Thoracic aorta (tissue), 2 donors: ENCODE measurements around the gene LAMC3. TPM values are rescaled to one million over a fixed set of nuclear protein-coding genes. Genes with fewer than 3 reads are reported as not detected.
A peak's percentile ranks its signal among the peaks of the same experiment; 100 is the strongest.

Experiments used
- ATAC-seq: fragments of 150-250 bp; one replicate; pipeline ENCODE4 v1.8.0; 2017; ENCODE audit warnings: low read depth; ENCODE audit not compliant: insufficient number of reproducible peaks, low FRiP score
- DNase-seq: peaks from one replicate; pipeline ENCODE4 v3.0.0-alpha.2; 2020; ENCODE audit warnings: low spot score
- H3K27ac ChIP-seq, 2 donors: fragments of 200-600 bp; sonication (generic); 1 replicate in 1 of 2; 2 replicates in 1 of 2; pipeline ENCODE4 v1.5.1; 2016; ENCODE audit warnings: mild to moderate bottlenecking in 2 of 2, moderate library complexity in 2 of 2
- H3K27me3 ChIP-seq: fragments of 200-600 bp; sonication (generic); replicated peaks from 2 replicates; pipeline ENCODE4 v1.6.0; 2016; ENCODE audit warnings: mild to moderate bottlenecking; ENCODE audit not compliant: insufficient read depth
- H3K36me3 ChIP-seq: fragments of 200-600 bp; sonication (generic); one replicate; pipeline ENCODE4 v1.5.1; 2016
- H3K4me1 ChIP-seq, 2 donors: fragments of 200-600 bp; sonication (generic); 1 replicate in 1 of 2; 2 replicates in 1 of 2; pipeline versions ENCODE4 v1.5.1 to v1.6.0; 2016; ENCODE audit warnings: low read depth in 2 of 2, mild to moderate bottlenecking in 1 of 2; ENCODE audit not compliant: control insufficient read depth in 1 of 2
- H3K4me3 ChIP-seq: fragments of 200-600 bp; sonication (generic); 2 replicates; pipeline ENCODE4 v1.5.1; 2016; ENCODE audit warnings: mild to moderate bottlenecking
- H3K9me3 ChIP-seq: fragments of 200-600 bp; sonication (generic); 2 replicates; pipeline ENCODE4 v1.5.1; 2016
- CTCF ChIP-seq: fragments of 200-600 bp; sonication (generic); IDR thresholded peaks from one replicate; pipeline ENCODE4 v1.5.1; 2019; ENCODE audit warnings: antibody characterized with exemption
- total RNA-seq, 2 donors: library from RNA; depleted of rRNA; stranded (reverse); fragments of >200 nt; gene quantifications; one replicate each; pipeline versions ENCODE4 v1.1.0 to v1.2.3, GENCODE V29; 2016

The LAMC3 gene
- total RNA-seq, 2 donors from 2014 or later = 0.54 to 2.8 TPM

GRCh38 chr9:131038256-131039128 lies 29.5 kb downstream of the LAMC3 start:
- Histone ChIP-seq H3K27me3 (no peaks in the 10 kb centered on the region), H3K36me3 (no peaks in the 10 kb centered on the region), H3K4me3 (no peak overlapping the region), H3K27ac (peak overlapping the region in 1 of 2 donors; percentile 48), H3K9me3 (no peaks in the 10 kb centered on the region), H3K4me1 (peaks cover 4 to 19% of the 10 kb centered on the region in 2 donors)
- ATAC-seq (no peak), DNase-seq (no peak)
- no peak for TF ChIP-seq CTCF

- Histone ChIP-seq H3K36me3 (no peaks in the 10 kb centered on the region), H3K9me3 (no peaks in the 10 kb centered on the region), H3K4me1 (peaks cover 4 to 19% of the 10 kb centered on the region in 2 donors), H3K27me3 (no peaks in the 10 kb centered on the region), H3K4me3 (no peak overlapping the region), H3K27ac (no peak overlapping the region)
- no peak for TF ChIP-seq CTCF
- DNase-seq = no peak
- no peak for ATAC-seq
These were observed 30.4 kb downstream of the LAMC3 start for GRCh38 chr9:131039129-131039954.

GRCh38 chr9:131042666-131043065 lies 33.7 kb downstream of the LAMC3 start:
- no peak for TF ChIP-seq CTCF
- Histone ChIP-seq H3K36me3 (no peaks in the 10 kb centered on the region), H3K4me1 (peaks cover 0 to 7% of the 10 kb centered on the region in 2 donors), H3K27me3 (no peaks in the 10 kb centered on the region), H3K4me3 (no peak overlapping the region), H3K27ac (no peak overlapping the region), H3K9me3 (no peaks in the 10 kb centered on the region)
- ATAC-seq (no peak), DNase-seq (no peak)

GRCh38 chr9:131043087-131043486 lies 34.1 kb downstream of the LAMC3 start:
- Histone ChIP-seq H3K4me1 (peaks cover 0 to 3% of the 10 kb centered on the region in 2 donors), H3K4me3 (no peak overlapping the region), H3K27me3 (no peaks in the 10 kb centered on the region), H3K9me3 (no peaks in the 10 kb centered on the region), H3K27ac (no peak overlapping the region), H3K36me3 (no peaks in the 10 kb centered on the region)
- DNase-seq (no peak), ATAC-seq (no peak)
- no peak for TF ChIP-seq CTCF

- Histone ChIP-seq H3K36me3 (no peaks in the 10 kb centered on the region), H3K4me3 (no peak overlapping the region), H3K4me1 (no peaks in the 10 kb centered on the region), H3K27ac (no peak overlapping the region), H3K27me3 (no peaks in the 10 kb centered on the region), H3K9me3 (no peaks in the 10 kb centered on the region)
- ATAC-seq (no peak), DNase-seq (no peak)
- no peak for TF ChIP-seq CTCF
These were observed 34.7 kb downstream of the LAMC3 start for GRCh38 chr9:131043646-131044045.
